GM19043 (cell line): ENCODE data around the gene OR6J1.
"Not testable (repeated sequence)": the region's sequence is repeated elsewhere in the genome, so short reads cannot be mapped to it uniquely, and the experiment has no call there.

Experiments
- ATAC-seq: cut with Tn5 transposase; IDR thresholded peaks from one replicate; pipeline ENCODE4 v1.9.1; 2021; ENCODE audit warnings: low read depth; ENCODE audit not compliant: unreplicated experiment

The OR6J1 gene

GRCh38 chr14:22651586-22651985, 7.4 kb upstream of the OR6J1 start:
- no peak for ATAC-seq

GRCh38 chr14:22650960-22651521, 6.9 kb upstream of the OR6J1 start:
- no peak for ATAC-seq

- ATAC-seq, result no peak
Measured at GRCh38 chr14:22650046-22650739, 6.0 kb upstream of the OR6J1 start.

DNA sequence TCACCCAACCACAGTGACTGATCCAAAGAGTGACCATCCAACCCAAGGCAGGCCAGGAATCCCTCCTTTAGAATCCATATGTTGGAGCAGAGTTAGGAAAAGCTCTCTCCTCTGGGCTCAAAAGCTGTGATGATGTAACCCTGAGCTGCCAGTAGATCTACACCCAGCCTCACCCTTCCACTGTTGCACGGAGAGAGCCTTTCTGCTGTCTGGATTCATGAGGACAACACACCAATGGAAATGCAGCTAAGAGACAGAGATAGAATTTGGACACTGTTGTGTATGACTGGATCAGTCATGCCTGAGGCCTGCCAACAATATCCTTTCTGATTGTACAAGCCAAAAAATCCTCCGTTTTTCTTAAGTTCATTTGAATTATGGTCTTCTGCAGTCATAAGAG, 4.4 kb upstream of the OR6J1 start:
- ATAC-seq, result no peak

DNA sequence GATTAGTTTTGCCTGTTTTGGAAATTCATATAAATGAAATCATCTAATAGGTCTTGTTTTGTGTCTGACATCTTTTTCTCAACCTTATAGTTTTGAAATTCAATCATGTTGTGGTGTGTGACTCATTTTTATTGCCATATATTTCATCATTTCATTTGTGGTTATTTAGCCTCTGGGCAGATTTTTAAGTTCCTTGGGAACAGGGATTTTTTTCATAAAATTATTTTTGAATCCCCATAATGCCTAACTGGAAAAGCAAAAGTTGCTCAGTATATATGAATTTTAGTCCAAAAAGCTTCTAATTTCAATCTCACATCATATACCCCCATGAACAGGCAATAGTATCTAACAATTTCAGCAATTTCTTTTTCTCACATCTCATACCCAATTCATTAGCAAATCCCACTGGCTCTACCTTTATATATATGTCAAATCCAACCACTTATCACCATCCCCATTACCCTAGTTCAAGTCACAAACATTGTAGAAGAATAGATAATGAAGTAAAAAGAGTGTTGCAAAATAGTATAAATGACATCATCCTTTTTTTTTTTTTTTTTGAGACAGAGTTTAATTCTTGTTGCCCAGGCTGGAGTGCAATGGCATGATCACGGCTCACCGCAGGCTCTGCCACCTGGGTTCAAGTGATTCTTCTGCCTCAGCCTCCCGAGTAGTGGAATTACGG, 2.6 kb upstream of the OR6J1 start:
- ATAC-seq, result no peak

GRCh38 chr14:22641846-22642245, 2.3 kb downstream of the OR6J1 start:
- ATAC-seq, result no peak

GRCh38 chr14:22640192-22640591, 4.0 kb downstream of the OR6J1 start:
- ATAC-seq, result no peak

GRCh38 chr14:22635980-22636379, 8.2 kb downstream of the OR6J1 start:
- ATAC-seq, result not testable (repeated sequence)

GRCh38 chr14:22634233-22634900, 9.8 kb downstream of the OR6J1 start:
- no peak for ATAC-seq

- ATAC-seq, result no peak
Measured at GRCh38 chr14:22630486-22630885, 13.7 kb downstream of the OR6J1 start.

GRCh38 chr14:22630066-22630465, 14.1 kb downstream of the OR6J1 start:
- ATAC-seq, result no peak

GRCh38 chr14:22629361-22629760, 14.8 kb downstream of the OR6J1 start:
- no peak for ATAC-seq

DNA sequence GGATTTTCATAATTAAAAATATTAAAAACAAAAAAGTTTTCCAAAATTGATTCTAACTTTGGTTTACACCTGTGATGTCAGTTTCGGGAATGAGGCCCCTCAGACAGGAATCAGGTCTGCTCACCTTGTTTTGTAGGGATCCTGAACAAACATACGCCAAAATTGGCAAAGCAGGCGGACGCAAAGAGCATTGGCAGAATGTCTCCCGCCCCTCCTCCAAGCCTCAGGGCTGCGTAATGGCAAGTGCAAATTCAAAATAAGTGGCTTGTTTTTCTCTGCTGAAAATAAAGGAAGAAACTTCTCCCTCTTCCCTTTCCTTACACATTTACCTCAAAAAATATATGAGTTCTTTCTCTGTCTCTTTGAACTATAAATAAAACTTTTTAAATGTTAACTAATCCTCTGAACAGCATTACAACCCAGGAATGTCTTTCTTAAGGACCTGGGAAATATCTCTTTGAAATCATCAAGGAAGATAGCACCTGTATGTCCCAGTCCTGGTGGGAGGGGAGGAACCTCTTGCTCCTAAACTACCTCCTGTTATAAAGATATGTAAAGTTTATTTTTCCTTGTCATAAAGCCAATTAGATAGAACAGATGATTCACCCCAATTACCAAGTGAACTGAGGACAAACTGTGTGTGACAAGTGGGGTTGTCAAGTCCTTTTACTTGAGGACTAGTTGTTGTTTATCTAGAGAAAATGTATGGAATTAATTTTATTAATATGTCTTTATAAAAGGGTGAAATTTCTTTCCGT, 16.5 kb downstream of the OR6J1 start:
- no peak for ATAC-seq

GRCh38 chr14:22626590-22626989, 17.6 kb downstream of the OR6J1 start:
- ATAC-seq, result no peak

DNA sequence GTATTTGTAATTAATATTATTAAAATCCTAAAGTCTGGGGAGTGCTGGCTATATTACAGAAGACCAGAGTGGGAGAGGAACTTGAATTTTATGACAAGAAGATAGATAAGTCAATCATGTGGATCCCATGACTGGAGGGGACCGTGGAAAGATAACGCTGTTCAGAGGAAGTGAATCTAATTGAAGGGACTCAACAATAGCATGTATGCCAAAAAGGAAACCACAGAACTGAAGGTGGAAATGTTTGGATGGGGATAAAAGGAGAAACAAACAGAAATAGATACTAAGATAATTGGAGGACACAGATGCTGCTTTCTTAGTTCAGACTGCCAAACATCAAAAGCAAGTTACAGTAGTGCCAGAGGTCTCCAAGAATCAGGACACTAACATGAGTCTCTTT, 21.1 kb downstream of the OR6J1 start:
- ATAC-seq, result no peak

DNA sequence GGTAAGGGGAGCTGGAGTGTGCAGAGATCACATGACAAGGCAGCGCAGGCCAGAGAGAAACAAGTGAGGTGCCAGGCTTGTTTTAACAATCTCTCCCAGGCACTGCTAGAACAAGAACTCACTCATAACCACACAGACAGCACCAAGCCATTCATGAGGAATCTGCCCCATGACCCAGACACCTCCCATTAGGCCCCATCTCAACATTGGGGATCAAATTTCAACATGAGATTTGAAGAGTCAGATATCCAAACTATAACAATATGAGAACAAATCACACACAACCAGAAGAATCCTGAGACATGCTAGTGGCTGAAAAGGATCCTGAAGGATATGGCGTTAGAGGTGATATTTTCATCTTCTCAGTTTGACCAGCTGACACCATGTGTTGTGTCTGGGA, 21.9 kb downstream of the OR6J1 start:
- no peak for ATAC-seq

GRCh38 chr14:22615765-22616164, 28.4 kb downstream of the OR6J1 start:
- ATAC-seq, result not testable (repeated sequence)

- ATAC-seq, result no peak
Measured at GRCh38 chr14:22614240-22614799, 29.8 kb downstream of the OR6J1 start.

- ATAC-seq, result no peak
Measured at GRCh38 chr14:22613736-22614239, 30.4 kb downstream of the OR6J1 start.

GRCh38 chr14:22613106-22613695, 31.0 kb downstream of the OR6J1 start:
- ATAC-seq, result no peak
